Body of pancreas (tissue), 4 donors: ENCODE data around the gene PALM. TPM values are rescaled to one million over a fixed set of nuclear protein-coding genes. Genes with fewer than 3 reads are reported as not detected.

ENCODE experiments used
- ATAC-seq: fragments of 150-250 bp; one replicate; pipeline ENCODE4 v1.9.1; 2016
- DNase-seq, 4 donors: peaks; one replicate each; pipeline ENCODE4 v3.0.0-alpha.2; 2019
- H3K27ac ChIP-seq, 4 donors: fragments of 200-600 bp; sonication (generic); 1 replicate in 3 of 4; 2 replicates in 1 of 4; pipeline versions ENCODE4 v1.5.1 to v1.6.1; 2016 to 2019; ENCODE audit warnings: mild to moderate bottlenecking in 1 of 4, mixed read lengths in 1 of 4, moderate library complexity in 1 of 4
- H3K27me3 ChIP-seq, 2 donors: fragments of 200-600 bp; sonication (generic); one replicate each; pipeline ENCODE4 v1.6.0; 2016; ENCODE audit warnings: mild to moderate bottlenecking in 1 of 2
- H3K36me3 ChIP-seq, 2 donors: fragments of 200-600 bp; sonication (generic); replicated peaks in 1 of 2; 2 replicates each; pipeline ENCODE4 v1.5.1; 2016; ENCODE audit warnings: low read depth in 2 of 2; ENCODE audit not compliant: insufficient read depth in 1 of 2
- H3K4me1 ChIP-seq: fragments of 200-600 bp; sonication (generic); one replicate; pipeline ENCODE4 v1.6.0; 2016
- H3K4me3 ChIP-seq, 2 donors: fragments of 200-600 bp; sonication (generic); 1 replicate in 1 of 2; 2 replicates in 1 of 2; pipeline ENCODE4 v1.5.1; 2016 to 2019
- H3K9me3 ChIP-seq, 3 donors: fragments of 200-600 bp; sonication (generic); 1 replicate in 2 of 3; 2 replicates in 1 of 3; pipeline ENCODE4 v1.5.1; 2016
- CTCF ChIP-seq, 7 experiments: fragments of 450-650 bp in 4 of 7; fragments of 200-600 bp in 3 of 7; sonication (generic) in 3 of 7; IDR thresholded peaks; one replicate each; pipeline ENCODE4 v1.5.1; 2016 to 2019; ENCODE audit warnings: antibody characterized with exemption in 7 of 7
- POLR2A ChIP-seq, 3 donors: fragments of 450-650 bp; IDR thresholded peaks; one replicate each; pipeline ENCODE4 v1.6.1; 2016; ENCODE audit warnings: antibody characterized with exemption in 3 of 3, mild to moderate bottlenecking in 2 of 3
- WGBS, 2 donors: methylation state at CpG; one replicate each; pipeline ENCODE4 v1.1.5; 2017; 5-methylcytosine and 5-hydroxymethylcytosine counted together
- intact Hi-C: fragments of 100-400 bp; cut with DNase I; formaldehyde crosslinking; loops from one replicate; pipeline ENCODE4 v1.15.1; 2023
- total RNA-seq, 2 donors: library from RNA; depleted of rRNA; stranded (reverse); fragments of >200 nt; gene quantifications; one replicate each; pipeline ENCODE4 v1.1.0, GENCODE V29; 2016

PALM gene
- total RNA-seq, 2 donors from 2014 or later, result 14.8 to 32.6 TPM

- intact Hi-C loops, result no loop called here
- DNase-seq (peak; percentile 70 to 82 (median 72)), ATAC-seq (peak; percentile 17)
- WGBS, 2 donors, result 3 to 7% methylated on average over 12 to 15 of the region's 15 CpGs
- H3K27ac ChIP-seq, result peak overlapping the region; percentile 51 to 80 (median 64)
- H3K36me3 ChIP-seq, result no peaks in the 10 kb centered on the region
- H3K4me3 ChIP-seq, result no peak overlapping the region
- peaks cover 46% of the 10 kb centered on the region for H3K4me1 ChIP-seq
- no peaks in the 10 kb centered on the region for H3K9me3 ChIP-seq
- TF ChIP-seq POLR2A (IDR thresholded peaks at IDR 0.05), result no peak
- TF ChIP-seq CTCF (IDR thresholded peaks at IDR 0.05), result no peak
- no peaks in the 10 kb centered on the region for H3K27me3 ChIP-seq
Measured at GRCh38 chr19:677201-677600, 31.5 kb upstream of the PALM start.

GRCh38 chr19:677601-678436 is 30.9 kb upstream of the PALM start:
- intact Hi-C loops, result no loop called here
- peaks cover 46% of the 10 kb centered on the region for H3K4me1 ChIP-seq
- H3K27ac ChIP-seq, result peak overlapping the region; percentile 51 to 80 (median 64)
- H3K36me3 ChIP-seq, result no peaks in the 10 kb centered on the region
- ATAC-seq (no peak), DNase-seq (peak in 2 of 4 donors; percentile 38 to 53)
- WGBS, 2 donors, result 43 to 51% methylated on average over 8 to 22 of the region's 22 CpGs
- H3K4me3 ChIP-seq, result no peak overlapping the region
- H3K27me3 ChIP-seq, result no peaks in the 10 kb centered on the region
- no peaks in the 10 kb centered on the region for H3K9me3 ChIP-seq
- no peak for TF ChIP-seq POLR2A (IDR thresholded peaks at IDR 0.05)
- no peak for TF ChIP-seq CTCF (IDR thresholded peaks at IDR 0.05)

- Histone ChIP-seq H3K36me3 (no peaks in the 10 kb centered on the region), H3K27me3 (no peaks in the 10 kb centered on the region), H3K27ac (peak overlapping the region in 2 of 4 donors; percentile 89 to 92), H3K4me1 (peaks cover 46% of the 10 kb centered on the region), H3K9me3 (no peaks in the 10 kb centered on the region), H3K4me3 (no peak overlapping the region)
- ATAC-seq (no peak), DNase-seq (no peak)
- TF ChIP-seq CTCF (IDR thresholded peaks at IDR 0.05), result no peak
- TF ChIP-seq POLR2A (IDR thresholded peaks at IDR 0.05), result no peak
- WGBS, 2 donors, result 92 to 100% methylated on average over 2 to 14 of the region's 16 CpGs
- intact Hi-C loops, result no loop called here
Measured at GRCh38 chr19:678791-679388, 29.8 kb upstream of the PALM start.

GRCh38 chr19:679418-680286 is 29.1 kb upstream of the PALM start:
- TF ChIP-seq CTCF (IDR thresholded peaks at IDR 0.05), result no peak
- TF ChIP-seq POLR2A (IDR thresholded peaks at IDR 0.05), result no peak
- WGBS, 2 donors, result 0 to 4% methylated on average over 2 to 34 of the region's 69 CpGs
- Histone ChIP-seq H3K9me3 (no peaks in the 10 kb centered on the region), H3K27me3 (no peaks in the 10 kb centered on the region), H3K36me3 (no peaks in the 10 kb centered on the region), H3K4me3 (peak overlapping the region; percentile 52 to 55), H3K4me1 (peaks cover 39% of the 10 kb centered on the region), H3K27ac (peak overlapping the region; percentile 83 to 93 (median 90))
- ATAC-seq (peak; percentile 12), DNase-seq (peak; percentile 58 to 72 (median 68))
- intact Hi-C loops, result no loop called here
